HG02970 (cell line): ENCODE data around the gene SH3YL1.

Source experiments
- ATAC-seq: cut with Tn5 transposase; IDR thresholded peaks from one replicate; pipeline ENCODE4 v1.9.1; 2021; ENCODE audit warnings: mild to moderate bottlenecking, moderate library complexity, moderate number of reproducible peaks; ENCODE audit not compliant: unreplicated experiment, low FRiP score

Gene SH3YL1

DNA sequence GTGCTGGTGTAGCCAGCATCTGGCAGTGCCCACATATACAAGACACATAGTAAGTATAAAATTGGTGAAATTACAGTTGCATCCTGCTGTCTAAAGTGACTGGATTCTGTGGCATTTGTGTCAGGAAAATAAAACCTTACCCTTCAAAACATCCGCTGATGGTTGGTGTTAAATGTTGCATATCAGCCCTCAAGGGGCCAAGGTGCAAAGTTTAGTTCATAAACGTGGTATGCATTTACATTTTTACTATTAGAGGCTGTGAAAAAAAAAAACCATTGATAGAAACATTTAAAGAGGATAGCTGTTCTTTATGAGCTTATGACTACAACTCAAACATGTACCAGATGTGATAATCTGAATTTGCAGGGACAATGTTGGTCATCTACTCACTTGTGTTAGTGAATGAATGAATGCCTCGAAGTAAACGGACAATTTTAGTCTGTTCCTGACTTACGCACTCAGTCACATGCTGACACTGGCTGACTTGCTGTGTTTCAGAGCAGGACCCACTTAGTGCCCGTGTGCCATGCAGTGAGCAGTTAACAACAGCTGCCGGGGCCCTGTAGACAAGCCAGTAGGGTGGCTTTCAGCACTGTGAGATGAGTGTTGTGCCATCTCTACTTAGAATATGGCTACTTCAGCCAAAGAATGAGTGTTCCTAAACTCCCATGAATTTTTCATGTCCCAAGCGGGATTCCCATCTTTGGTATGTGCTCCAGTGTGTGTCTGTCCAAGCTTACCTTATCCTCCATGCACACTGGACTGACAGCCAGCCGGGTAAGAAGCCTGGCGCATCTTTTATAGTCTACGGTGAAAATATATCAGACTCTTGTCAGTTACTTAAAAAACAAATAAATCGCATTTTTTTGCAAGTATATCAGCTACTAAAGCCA lies 18.8 kb upstream of the SH3YL1 start:
- ATAC-seq: no peak

DNA sequence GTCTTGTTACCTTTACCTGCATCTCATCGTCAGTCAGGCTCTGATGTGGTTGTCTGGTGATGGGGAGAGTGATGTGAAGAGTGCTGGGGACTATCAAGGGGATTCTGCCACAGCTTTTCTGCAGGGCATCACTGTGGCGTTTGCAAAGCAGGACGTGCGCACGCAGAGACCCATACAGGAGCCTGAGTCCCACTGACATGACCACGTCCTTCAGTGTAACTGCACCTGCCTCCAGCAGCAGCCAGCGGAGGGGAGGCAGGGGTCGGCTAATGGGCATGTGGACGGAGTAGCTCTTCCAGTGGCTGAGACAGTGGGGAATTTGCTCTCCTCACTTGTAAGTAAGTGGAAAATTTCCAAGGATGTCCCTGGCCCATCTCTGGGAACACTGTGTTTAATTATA lies 17.5 kb upstream of the SH3YL1 start:
- no peak for ATAC-seq

DNA sequence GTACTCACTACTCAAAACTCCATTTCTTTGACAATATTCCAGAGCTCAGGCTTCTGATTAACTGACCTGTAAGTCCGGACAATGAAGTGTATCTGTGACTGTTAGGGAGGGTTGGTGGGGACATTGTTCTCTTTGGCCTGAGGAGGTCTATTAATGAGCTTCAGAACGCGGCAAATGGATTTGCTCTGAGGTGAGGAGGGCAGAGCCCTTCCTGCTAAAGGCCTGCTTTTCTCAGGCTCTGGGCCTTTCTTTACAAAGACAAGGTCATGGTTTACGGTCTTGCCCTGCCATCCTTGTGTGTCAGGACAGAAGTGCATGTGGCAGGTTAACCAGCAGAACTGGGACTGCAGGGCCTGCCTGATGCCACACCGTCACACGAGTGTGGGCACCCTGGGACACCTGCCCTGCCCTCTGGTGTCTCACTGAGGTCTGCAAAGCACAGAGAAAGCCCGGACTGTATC lies 16.8 kb upstream of the SH3YL1 start:
- no peak for ATAC-seq

DNA sequence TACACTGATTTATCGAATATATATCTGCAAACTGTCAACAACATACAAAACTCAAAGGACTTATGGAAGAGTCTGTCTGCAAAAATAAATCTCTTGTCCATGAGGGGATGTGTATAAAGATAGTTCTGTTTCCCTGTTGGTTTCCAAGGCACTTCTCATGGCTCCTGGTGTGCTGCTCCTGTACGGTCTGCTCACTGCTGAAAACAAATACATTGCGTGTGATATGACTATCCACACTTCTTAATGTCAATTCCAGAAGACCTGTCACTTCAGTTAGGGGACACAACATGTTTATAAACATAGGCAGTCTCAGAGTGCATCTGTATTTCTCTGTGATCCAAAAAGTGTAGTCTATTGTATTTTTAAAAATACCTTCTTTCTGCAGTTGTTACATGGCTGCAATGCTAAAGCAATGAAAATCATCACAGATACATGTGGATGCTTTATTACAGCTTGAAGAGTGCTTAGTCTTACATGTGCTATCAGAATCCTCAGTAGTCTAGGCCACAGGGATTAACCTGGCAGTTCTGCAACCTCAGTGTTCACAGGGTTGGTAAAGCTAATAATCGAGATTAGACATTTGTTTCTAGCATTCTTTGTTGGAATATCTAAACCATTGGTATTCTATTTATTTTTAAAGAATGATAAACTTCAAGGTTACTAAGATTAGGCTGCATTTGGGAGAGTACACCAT lies 16.3 kb upstream of the SH3YL1 start:
- ATAC-seq: no peak

DNA sequence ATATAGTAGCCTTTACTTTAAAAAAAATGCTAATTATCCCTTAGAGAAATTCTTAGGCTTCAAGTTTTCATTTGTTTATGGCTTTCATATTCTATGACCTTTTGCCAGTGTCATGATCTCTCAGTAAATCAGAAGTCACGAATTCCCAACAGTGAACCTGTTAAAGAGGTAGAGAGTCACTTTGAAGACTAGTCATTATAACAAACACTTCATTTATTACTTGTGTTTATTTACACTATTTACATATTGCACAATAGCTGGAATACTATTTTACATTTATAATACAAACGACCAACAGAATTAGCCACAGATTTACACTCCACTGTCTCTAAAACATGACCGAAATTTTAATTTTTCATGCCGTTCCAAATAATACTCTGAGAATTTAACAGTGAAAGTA lies 15.5 kb upstream of the SH3YL1 start:
- no peak for ATAC-seq

DNA sequence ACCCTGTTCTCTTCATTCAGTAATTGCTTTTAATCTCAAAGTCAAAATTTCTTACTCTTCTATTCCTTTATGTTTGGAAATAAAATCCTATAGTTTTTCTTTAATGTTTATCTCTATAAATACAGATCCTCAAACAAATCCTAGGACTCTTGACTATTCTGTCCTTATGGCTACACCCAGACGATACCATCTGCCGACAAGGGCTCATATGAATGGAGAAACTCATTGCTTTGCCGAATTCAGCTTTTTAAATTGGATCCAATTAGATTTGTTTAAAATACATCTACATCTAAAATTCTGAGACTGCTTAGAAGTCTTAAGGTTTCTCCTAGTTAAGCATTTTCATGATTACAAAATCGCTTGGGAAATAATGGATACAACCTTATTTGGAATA lies 15.1 kb upstream of the SH3YL1 start:
- ATAC-seq: no peak

DNA sequence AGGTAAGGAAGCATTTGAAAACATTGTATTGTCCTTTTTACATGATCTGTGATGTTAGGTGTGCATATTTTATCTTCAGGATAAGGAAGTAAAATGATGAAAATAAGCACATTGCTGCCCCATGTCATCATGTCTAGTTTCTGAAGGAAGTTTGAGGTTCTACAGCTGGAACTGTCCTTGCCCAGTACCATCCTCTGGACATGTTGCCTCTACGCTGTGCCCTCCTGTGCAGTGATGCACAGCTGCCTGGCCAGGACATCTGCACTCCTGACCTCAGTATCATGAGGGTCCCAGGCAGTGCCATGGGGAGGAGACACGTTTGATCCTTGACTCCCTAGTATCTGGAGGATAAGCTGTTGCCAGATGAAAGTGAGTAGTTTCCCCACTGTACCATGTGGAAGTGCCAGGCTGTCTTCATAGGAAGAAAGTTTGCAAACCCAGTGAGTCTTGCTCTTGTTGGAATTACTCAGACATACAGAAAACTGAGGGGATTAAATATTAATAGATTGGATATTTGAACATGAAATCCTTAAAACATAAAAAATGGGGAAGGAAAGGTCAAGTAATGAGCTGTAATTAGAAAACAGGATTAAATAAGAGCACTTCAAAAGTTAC lies 14.6 kb upstream of the SH3YL1 start:
- no peak for ATAC-seq

DNA sequence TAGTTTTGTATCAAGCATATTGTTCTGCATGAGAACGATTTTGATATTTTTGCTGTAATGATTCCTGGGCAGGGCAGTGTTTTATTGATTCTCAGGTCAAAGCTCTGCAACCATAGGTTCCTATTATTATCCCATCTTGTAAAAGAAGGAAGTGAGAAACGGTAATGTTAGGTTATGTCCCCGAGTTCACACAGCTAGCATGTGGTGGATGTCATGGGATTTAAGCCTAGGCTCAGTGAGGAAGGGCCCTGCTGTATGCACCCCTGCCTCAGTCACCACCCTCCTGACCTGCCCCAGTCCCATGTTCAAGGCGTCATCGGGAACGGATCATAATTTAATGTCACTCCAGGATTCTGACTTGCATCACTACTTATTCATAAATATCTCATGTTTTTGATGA lies 11.6 kb upstream of the SH3YL1 start:
- ATAC-seq: peak; percentile 79

DNA sequence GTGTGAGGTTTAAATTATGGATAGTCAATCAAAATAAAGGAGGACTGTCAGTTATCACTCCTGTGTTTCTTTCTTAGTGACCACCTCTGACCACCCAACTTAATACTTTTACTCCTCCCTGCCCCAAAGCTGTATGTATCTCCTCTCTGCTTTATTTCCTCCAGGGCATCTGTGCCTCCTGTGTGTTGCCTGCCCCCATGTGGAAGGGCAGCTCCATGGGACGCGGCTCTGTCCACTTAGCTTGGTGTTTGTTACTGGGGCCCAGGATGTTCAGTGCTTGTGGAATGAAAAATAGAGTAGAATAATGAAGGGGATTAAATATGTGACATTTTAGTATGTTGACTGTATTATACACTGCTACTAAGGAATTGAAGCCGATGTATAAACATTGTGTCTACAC lies 10.7 kb upstream of the SH3YL1 start:
- no peak for ATAC-seq

DNA sequence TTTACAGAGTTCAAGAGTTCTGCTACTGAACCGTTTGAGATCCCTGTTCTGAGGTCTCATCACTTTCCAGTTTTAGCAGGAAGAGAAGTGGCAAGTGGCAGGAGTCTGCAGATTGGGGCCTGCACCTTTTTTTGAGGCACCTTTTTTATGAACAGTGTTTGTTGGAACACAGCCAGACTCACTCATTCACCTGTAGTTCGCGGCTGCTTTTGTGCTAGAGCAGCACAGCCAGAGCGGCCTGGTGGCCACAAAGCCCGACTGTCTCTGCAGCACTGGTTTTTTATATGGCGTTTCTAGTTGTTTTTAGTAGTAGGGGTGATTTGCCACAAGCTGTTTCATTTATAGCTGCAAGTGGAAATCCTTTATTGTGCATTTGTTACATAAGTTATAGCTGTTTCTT lies 9.5 kb upstream of the SH3YL1 start:
- ATAC-seq: no peak

DNA sequence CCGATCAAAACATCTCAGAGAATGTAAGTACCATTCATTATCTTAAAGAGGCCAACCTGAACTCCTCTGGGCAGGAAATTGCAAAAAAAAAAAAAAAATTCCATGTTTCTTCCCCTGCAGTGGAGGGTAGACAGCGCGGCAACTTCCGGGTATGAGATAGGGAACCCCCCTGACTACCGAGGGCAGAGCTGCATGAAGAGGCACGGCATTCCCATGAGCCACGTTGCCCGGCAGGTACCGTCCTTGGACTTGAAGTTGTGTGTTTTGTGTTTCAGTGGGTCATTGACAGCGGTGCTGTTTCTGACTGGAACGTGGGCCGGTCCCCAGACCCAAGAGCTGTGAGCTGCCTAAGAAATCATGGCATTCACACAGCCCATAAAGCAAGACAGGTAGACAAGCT lies 8.1 kb upstream of the SH3YL1 start:
- no peak for ATAC-seq

DNA sequence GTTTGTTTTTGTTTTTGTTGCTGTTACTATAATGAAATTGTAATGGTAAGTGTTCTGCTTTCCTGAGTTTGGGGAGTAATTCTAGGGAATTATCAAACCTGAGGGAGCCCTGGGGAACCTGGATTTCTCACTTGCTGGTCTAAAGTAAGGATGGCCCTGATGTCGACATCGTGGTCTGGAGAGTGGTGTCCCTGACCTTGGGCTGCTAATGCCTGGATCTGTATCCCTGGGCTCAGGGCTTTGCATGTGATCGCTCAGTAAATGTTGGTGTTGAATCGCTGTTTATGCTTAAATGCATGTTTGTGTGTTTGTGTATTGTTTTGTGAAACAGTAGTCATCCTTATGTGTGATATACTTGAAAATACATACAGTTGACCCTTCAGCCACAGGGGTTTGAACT lies 7.0 kb upstream of the SH3YL1 start:
- no peak for ATAC-seq

DNA sequence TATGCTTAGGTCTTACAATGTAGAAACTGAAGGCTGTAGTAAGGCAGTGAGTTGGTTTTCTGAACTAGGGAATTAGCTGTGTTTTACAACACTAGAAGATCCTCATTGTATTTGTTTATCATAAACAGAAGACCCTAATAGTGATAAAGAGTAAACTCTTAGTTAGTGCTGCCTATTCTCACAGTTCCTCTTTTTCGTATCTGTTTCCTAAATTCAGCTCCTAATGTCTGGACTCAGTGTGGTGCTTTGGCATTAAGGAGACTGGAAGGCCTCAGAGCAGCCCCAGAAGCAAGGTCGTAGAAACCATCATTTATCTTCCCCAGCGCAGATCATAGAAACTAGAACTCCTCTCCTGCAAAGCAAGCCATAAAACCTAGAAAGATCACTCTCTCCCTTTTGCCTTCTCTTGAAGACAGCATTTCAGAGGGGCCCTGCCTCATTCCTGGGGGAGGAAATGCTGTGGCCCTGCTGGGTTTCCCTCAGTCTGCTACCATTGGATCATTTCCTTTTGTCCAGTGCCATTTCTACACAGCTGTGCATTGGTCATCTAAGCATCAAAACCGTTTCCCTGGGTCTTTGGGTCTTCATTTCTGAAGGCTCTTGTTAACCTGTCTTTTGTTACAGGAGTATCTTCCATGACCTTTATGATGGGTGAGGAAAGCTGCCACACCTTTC lies 5.7 kb upstream of the SH3YL1 start:
- ATAC-seq: no peak

DNA sequence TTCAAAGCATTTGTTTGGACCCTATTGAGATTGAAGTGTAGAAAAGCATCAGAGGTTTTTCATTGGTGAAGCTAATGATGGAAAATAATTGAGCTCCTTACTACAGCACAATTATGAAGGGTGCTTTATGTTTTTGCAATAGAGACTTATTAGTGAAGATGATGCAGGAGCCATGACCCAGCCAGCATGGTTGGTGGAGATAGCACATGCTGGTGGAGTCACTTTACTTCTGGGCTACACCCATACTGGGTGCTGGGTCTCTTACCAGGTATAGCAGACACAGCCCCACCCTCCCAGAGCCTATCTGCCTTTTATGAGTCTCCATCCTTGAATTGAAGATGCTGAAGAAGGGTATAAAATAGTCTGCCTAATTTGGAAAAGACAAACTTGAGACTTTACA lies 4.5 kb upstream of the SH3YL1 start:
- no peak for ATAC-seq

DNA sequence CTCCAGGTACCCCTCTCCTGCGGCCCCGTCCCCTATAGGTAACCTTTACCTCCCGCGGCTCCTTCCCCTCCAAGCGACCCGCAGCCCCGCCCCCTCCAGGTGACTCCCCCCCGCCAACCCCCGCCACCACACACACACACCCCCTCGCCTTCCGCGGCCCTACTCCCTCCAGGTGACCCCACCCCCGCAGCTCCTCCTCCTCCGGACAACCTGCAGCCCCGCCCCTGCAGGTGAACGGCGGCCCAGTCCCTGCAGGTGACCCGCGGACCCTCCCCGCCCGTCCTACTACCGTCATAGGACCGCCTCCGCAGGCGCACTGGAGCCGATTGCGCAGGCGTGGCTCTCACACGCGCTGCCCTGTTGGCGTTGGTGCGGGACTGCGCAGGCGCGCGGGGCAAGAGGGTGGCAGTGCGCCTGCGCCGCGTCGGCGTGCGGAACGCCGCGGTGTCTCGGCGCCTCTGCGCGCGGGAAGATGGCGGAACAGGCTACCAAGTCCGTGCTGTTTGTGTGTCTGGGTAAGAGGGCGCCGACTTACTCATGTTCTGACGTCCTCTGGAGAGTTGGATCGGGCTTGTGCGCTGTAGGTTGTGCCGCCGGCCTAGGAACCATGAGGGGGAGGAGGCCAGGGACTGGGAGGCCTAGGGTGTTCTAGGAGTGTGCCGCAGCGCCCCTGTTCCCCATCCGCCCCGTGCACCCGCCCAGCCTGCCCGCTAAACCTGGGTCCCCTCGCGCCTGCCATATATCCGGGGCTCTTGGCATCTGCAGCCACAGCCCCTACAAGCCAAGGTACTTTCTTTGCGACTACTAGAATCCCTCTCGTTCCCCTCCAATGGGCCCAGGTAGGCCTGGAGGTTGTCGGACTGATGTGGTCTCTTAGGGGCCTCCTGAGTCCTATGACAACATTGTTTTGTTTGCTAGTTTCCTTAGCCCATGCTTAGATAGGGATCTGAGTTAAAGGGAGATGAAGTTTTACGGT lies 949 bp upstream of the SH3YL1 start, which contains the start of gene ACP1:
TSS of gene ACP1 (plus strand) at position 455 of the 976 bp plus-strand sequence. CDS start at position 473, 18 bp downstream.
- ATAC-seq: peak; percentile 97

DNA sequence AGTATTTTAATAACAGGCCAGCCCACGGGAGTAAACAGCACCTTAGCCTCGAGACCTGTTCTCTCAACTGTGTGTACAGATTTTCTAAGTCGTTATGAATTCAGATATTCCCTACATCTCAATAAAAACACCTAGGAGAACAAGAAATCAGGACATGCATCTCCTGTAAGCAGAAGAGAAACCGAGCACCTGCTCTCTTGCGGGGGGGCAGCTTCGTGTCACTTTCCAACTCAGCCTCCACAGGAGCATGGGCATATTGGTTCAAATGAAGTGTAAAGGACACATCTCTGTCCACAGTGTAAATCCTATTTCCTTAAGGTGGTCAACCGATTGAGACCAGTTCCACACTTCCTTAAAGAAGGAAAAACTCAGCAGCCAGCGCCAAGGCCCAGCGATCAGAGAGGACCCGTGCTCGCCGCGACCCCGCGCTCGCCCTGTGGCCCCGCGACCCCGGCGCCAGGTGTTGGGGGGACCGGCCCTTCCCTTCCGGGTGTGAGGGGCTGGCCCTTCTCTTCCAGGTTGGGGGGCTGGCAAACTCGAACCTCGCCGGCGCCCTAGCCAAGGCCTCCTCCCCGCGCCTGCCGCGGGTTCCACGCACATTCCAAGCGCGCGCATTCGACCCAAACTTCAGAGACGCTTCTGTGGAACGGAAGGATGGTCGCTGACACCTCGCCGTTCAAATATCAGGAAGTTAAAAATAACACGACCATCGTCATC lies 652 bp downstream of the SH3YL1 start:
- no peak for ATAC-seq

DNA sequence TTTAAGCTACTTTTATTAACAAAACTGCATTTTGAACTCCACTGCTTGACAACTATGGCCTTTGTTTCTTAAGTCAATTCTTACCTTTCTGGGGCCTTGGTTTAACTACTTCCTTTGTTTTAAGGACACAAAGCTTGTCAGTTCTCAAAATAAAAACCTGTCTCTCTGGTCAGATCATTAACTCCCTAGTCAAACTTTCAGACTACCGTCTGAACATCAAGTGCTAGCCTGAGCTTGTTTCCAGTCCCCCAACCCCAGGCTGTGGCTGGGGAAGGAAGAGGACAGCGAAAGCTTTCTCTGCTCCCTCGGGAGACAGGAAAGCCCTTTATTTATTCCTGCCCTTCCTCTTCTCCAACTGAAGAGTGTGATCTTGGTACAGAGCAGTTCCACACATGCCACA lies 1.7 kb downstream of the SH3YL1 start:
- ATAC-seq: no peak

DNA sequence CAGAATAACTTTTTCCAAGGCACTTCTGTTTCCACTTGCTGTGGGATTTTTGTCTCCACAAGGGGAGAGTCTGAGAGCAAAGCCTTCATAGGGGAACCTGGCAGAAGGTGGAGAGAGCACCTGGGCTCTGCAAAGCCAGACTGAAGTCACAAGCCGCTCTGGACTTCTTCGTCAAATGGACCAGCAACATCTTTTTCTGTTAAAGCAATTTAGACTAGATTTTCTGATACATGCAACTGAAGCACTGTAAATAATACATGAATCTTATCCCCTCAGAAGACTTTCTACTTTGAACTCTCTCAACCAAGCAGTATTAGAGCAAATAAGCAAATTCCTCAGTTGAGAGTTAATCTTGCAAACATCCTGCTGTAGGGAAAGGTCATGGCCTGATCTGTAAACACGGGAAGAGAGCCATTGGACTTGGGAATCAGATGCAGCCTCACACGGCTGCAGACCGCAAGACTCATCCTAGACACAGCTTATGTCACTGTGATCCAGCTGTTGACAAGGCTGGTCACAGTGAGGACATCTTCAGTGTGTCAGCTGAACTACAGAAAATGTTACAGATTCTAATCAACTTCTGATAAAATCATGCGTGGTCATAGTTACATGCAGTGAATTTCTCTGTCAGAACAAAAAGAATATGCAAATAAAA lies 3.2 kb downstream of the SH3YL1 start:
- no peak for ATAC-seq
